Esophagus muscularis mucosa (tissue), 3 donors: ENCODE measurements around the gene NELL1.

ENCODE experiments used
- CTCF ChIP-seq, 3 experiments: fragments of 200-600 bp in 2 of 3; fragments of 450-650 bp in 1 of 3; sonication (generic) in 2 of 3; IDR thresholded peaks; one replicate each; pipeline ENCODE4 v1.5.1; 2017 to 2019; ENCODE audit warnings: antibody characterized with exemption in 3 of 3, mild to moderate bottlenecking in 2 of 3, moderate library complexity in 1 of 3
- POLR2A ChIP-seq: fragments of 450-650 bp; IDR thresholded peaks from one replicate; pipeline ENCODE4 v1.6.1; 2017; ENCODE audit warnings: antibody characterized with exemption, moderate library complexity, mild to moderate bottlenecking, low read depth
- POLR2AphosphoS5 ChIP-seq, 2 donors: sonication (generic); formaldehyde crosslinking; IDR thresholded peaks; one replicate each; pipeline ENCODE4 v1.6.1; 2017; ENCODE audit warnings: antibody characterized with exemption in 2 of 2

- TF ChIP-seq CTCF (IDR thresholded peaks at IDR 0.05) (no peak), POLR2AphosphoS5 (IDR thresholded peaks at IDR 0.05) (no peak), POLR2A (no peak)
These were observed 444.5 kb downstream of the NELL1 start for GRCh38 chr11:21113876-21114275.
